ENCODE results near the gene RRP1.

GRCh38 chr21:43801006-43801783 lies 11.8 kb downstream of the RRP1 start:
- TF ChIP-seq EZH2phosphoT487 (IDR thresholded peaks at IDR 0.05; ENCODE audit: borderline replicate concordance, low read length) (no peak), CTCF (conservative IDR thresholded peaks at IDR 0.05; ENCODE audit: low read depth, low read length) (no peak)
